22Rv1 (cell line): Measurements from ENCODE around the gene SLC36A1.

Source experiments
- H3K27ac ChIP-seq: fragments of 450-650 bp; 2 replicates; pipeline ENCODE4 v1.5.1; 2017
- CTCF ChIP-seq: fragments of 450-650 bp; IDR thresholded peaks from 2 replicates; pipeline ENCODE4 v1.5.1; 2017; ENCODE audit warnings: mild to moderate bottlenecking
- ZFX ChIP-seq: fragments of 450-650 bp; IDR thresholded peaks from 2 replicates; pipeline ENCODE4 v1.6.1; 2017; ENCODE audit warnings: antibody characterized with exemption, borderline replicate concordance

Gene SLC36A1

DNA sequence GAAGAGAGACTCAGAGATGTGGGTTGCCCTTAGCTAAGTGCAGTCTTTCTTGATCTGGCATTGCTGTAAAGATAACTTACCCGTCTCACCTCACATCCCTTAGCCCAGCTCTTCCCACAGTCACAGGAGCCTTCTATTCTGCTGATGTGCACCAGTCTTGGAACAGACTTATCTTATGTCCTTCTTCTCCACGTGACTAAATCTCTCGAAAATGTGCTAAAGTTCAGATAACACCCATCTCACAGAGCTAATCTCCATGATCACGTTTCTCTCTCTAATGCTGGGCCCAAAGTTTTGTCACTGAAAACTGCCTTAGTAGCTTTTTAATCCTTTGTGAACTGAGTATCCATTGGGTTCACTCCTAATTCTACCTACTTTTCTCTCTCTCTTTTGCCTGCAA lies 16.7 kb downstream of the SLC36A1 start:
- no peak for TF ChIP-seq CTCF
- TF ChIP-seq ZFX, result no peak
- no peak overlapping the region for H3K27ac ChIP-seq

- H3K27ac ChIP-seq, result no peak overlapping the region
- TF ChIP-seq CTCF, result no peak
- no peak for TF ChIP-seq ZFX
These were observed 18.1 kb downstream of the SLC36A1 start for GRCh38 chr5:151465476-151465875.

GRCh38 chr5:151467576-151467975 lies 20.2 kb downstream of the SLC36A1 start:
- TF ChIP-seq CTCF, result no peak
- H3K27ac ChIP-seq, result no peak overlapping the region

DNA sequence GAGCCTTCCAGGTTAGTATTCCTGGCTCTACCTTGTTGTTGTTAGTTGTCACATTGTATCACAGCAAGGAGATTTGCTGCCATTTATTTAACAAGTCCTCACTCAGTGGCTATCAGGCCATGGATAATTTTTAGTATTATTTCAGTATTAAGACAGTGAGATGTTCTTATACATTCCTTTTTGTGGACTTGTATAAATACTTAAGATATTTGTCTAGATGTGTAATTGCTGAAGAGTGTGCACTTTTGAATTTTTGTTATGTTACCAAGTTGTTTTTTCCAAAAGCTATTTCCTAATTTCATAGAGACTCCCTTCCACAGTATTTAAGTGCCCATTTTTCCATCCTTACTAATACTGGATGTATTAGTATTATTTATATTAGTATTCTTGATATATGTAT lies 22.0 kb downstream of the SLC36A1 start:
- H3K27ac ChIP-seq, result peak overlapping the region; percentile 53
- TF ChIP-seq ZFX, result no peak
- no peak for TF ChIP-seq CTCF

DNA sequence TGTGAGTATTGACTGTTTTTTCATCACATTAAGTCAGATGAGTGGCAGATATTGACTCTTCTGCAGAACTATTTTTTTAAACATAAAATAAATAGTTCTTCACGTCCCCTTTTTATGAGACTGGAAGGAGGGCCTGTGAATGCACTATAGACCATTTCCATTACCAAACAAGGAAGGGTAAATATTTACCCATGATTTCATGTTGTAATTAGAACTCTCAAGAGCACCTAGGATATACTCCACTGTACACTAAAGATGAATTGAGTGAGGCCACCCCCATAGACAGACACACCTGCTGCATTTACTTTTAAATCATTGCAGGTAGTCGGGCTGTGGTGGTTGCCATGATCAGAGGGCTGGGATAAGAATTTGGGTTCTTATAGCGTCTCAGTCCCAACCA lies 22.6 kb downstream of the SLC36A1 start:
- peak overlapping the region; percentile 53 for H3K27ac ChIP-seq
- no peak for TF ChIP-seq ZFX
- no peak for TF ChIP-seq CTCF

GRCh38 chr5:151470439-151470838 lies 23.0 kb downstream of the SLC36A1 start:
- H3K27ac ChIP-seq, result peak overlapping the region; percentile 53
- TF ChIP-seq ZFX (no peak), CTCF (no peak)

GRCh38 chr5:151471276-151471675 lies 23.9 kb downstream of the SLC36A1 start:
- TF ChIP-seq ZFX (no peak), CTCF (no peak)
- no peak overlapping the region for H3K27ac ChIP-seq
